SK-N-SH treated with all-trans-retinoic acid at 6 μM for 48 hours (cell line): ENCODE data around the gene STK4.

Experiments
- ATAC-seq: fragments of 200-7000 bp; cut with Tn5 transposase; 3 replicates; pipeline ENCODE4 v1.9.1; 2020; ENCODE audit warnings: mild to moderate bottlenecking, moderate library complexity
- ARNTL ChIP-seq: fragments of 450-650 bp; formaldehyde crosslinking; IDR thresholded peaks from 2 replicates; pipeline ENCODE4 v1.5.0; 2020; ENCODE audit warnings: low read depth, mild to moderate bottlenecking, moderate library complexity, borderline replicate concordance
- BACH2 ChIP-seq: fragments of 250-450 bp; sonication (Bioruptor Pico); IDR thresholded peaks from 2 replicates; pipeline ENCODE4 v1.9.0; 2021; ENCODE audit warnings: mild to moderate bottlenecking, borderline replicate concordance
- CREB5 ChIP-seq: fragments of 250-450 bp; sonication (Bioruptor Pico); IDR thresholded peaks from 2 replicates; pipeline ENCODE4 v1.5.1; 2020; ENCODE audit warnings: low read depth, mild to moderate bottlenecking, moderate library complexity
- CSDC2 ChIP-seq: fragments of 250-450 bp; sonication (Bioruptor Pico); IDR thresholded peaks from 2 replicates; pipeline ENCODE4 v1.5.0; 2020; ENCODE audit warnings: mild to moderate bottlenecking, moderate library complexity
- ESRRG ChIP-seq: fragments of 250-450 bp; sonication (Bioruptor Pico); IDR thresholded peaks from 2 replicates; pipeline ENCODE4 v1.6.1; 2021; ENCODE audit warnings: mild to moderate bottlenecking
- GLIS3 ChIP-seq: fragments of 250-450 bp; sonication (Bioruptor Pico); IDR thresholded peaks from 2 replicates; pipeline ENCODE4 v1.5.0; 2020; ENCODE audit warnings: mild to moderate bottlenecking, moderate library complexity
- ISL1 ChIP-seq: fragments of 250-450 bp; sonication (Bioruptor Pico); IDR thresholded peaks from 2 replicates; pipeline ENCODE4 v2.1.2; 2022; ENCODE audit warnings: mild to moderate bottlenecking, moderate library complexity
- OSR1 ChIP-seq: fragments of 250-450 bp; sonication (Bioruptor Pico); IDR thresholded peaks from 2 replicates; pipeline ENCODE4 v1.8.0; 2022; ENCODE audit warnings: moderate library complexity, mild to moderate bottlenecking, inconsistent platforms
- PATZ1 ChIP-seq: fragments of 250-450 bp; sonication (Bioruptor Pico); IDR thresholded peaks from 2 replicates; pipeline ENCODE4 v1.8.0; 2020; ENCODE audit warnings: mild to moderate bottlenecking, moderate library complexity, borderline replicate concordance
- PPARA ChIP-seq: fragments of 250-450 bp; sonication (Bioruptor Pico); IDR thresholded peaks from 2 replicates; pipeline ENCODE4 v1.5.0; 2020; ENCODE audit warnings: mild to moderate bottlenecking, borderline replicate concordance
- RARB ChIP-seq: fragments of 250-450 bp; sonication (Bioruptor Pico); IDR thresholded peaks from 2 replicates; pipeline ENCODE4 v1.8.0; 2021; ENCODE audit warnings: mild to moderate bottlenecking, moderate library complexity
- SNAI2 ChIP-seq: fragments of 250-450 bp; sonication (Bioruptor Pico); IDR thresholded peaks from 2 replicates; pipeline ENCODE4 v1.5.0; 2020; ENCODE audit warnings: mild to moderate bottlenecking, moderate library complexity
- TCF4 ChIP-seq: fragments of 250-450 bp; sonication (Bioruptor Pico); IDR thresholded peaks from 2 replicates; pipeline ENCODE4 v1.8.0; 2021; ENCODE audit warnings: mild to moderate bottlenecking, moderate library complexity, borderline replicate concordance
- TOX ChIP-seq: fragments of 250-450 bp; sonication (Bioruptor Pico); IDR thresholded peaks from 2 replicates; pipeline ENCODE4 v1.8.0; 2021; ENCODE audit warnings: mild to moderate bottlenecking, moderate library complexity, borderline replicate concordance
- TSHZ2 ChIP-seq: fragments of 250-450 bp; sonication (Bioruptor Pico); IDR thresholded peaks from 2 replicates; pipeline ENCODE4 v1.5.0; 2020; ENCODE audit warnings: mild to moderate bottlenecking, moderate library complexity
- ZC3H10 ChIP-seq: fragments of 250-450 bp; sonication (Bioruptor Pico); IDR thresholded peaks from 2 replicates; pipeline ENCODE4 v1.5.1; 2021; ENCODE audit warnings: mild to moderate bottlenecking, moderate library complexity
- ZFP3 ChIP-seq: fragments of 250-450 bp; sonication (Bioruptor Pico); IDR thresholded peaks from 2 replicates; pipeline ENCODE4 v1.5.0; 2020; ENCODE audit warnings: mild to moderate bottlenecking, moderate library complexity
- ZFP30 ChIP-seq: fragments of 450-650 bp; formaldehyde crosslinking; IDR thresholded peaks from 2 replicates; pipeline ENCODE4 v1.5.0; 2022; ENCODE audit warnings: mild to moderate bottlenecking, moderate library complexity
- ZNF70 ChIP-seq: fragments of 450-650 bp; formaldehyde crosslinking; IDR thresholded peaks from 2 replicates; pipeline ENCODE4 v1.5.0; 2020; ENCODE audit warnings: mild to moderate bottlenecking, moderate library complexity
- ZNF8 ChIP-seq: fragments of 450-650 bp; formaldehyde crosslinking; IDR thresholded peaks from 2 replicates; pipeline ENCODE4 v1.5.0; 2020; ENCODE audit warnings: mild to moderate bottlenecking, moderate library complexity
- TF ChIP-seq, protein P1 (sequence below): fragments of 250-450 bp; sonication (Bioruptor Pico); IDR thresholded peaks from 2 replicates; pipeline ENCODE4 v1.5.1; 2021; ENCODE audit warnings: mild to moderate bottlenecking, moderate library complexity

STK4 gene

GRCh38 chr20:44946271-44946852 lies 19.9 kb upstream of the STK4 start:
- no peak for ATAC-seq
- no peak for TF ChIP-seq CSDC2
- TF ChIP-seq GLIS3 = no peak
- TF ChIP-seq CREB5 (CRISPR knock-in tag) = no peak
- no peak for TF ChIP-seq PATZ1 (CRISPR knock-in tag)
- no peak for TF ChIP-seq ZNF8 (CRISPR knock-in tag)
- no peak for TF ChIP-seq ESRRG (CRISPR knock-in tag)
- TF ChIP-seq TCF4 (CRISPR knock-in tag) = no peak
- TF ChIP-seq ZFP30 (CRISPR knock-in tag) = no peak
- TF ChIP-seq RARB = no peak
- TF ChIP-seq ZNF70 = no peak
- no peak for TF ChIP-seq ZFP3 (CRISPR knock-in tag)
- no peak for TF ChIP-seq OSR1 (CRISPR knock-in tag)
- TF ChIP-seq TOX (CRISPR knock-in tag) = no peak
- TF ChIP-seq ISL1 (CRISPR knock-in tag) = no peak
- TF ChIP-seq ARNTL = no peak
- no peak for TF ChIP-seq TSHZ2 (CRISPR knock-in tag)
- TF ChIP-seq PPARA (CRISPR knock-in tag) = no peak
- TF ChIP-seq, protein P1, sequence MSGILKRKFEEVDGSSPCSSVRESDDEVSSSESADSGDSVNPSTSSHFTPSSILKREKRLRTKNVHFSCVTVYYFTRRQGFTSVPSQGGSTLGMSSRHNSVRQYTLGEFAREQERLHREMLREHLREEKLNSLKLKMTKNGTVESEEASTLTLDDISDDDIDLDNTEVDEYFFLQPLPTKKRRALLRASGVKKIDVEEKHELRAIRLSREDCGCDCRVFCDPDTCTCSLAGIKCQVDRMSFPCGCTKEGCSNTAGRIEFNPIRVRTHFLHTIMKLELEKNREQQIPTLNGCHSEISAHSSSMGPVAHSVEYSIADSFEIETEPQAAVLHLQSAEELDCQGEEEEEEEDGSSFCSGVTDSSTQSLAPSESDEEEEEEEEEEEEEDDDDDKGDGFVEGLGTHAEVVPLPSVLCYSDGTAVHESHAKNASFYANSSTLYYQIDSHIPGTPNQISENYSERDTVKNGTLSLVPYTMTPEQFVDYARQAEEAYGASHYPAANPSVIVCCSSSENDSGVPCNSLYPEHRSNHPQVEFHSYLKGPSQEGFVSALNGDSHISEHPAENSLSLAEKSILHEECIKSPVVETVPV (CRISPR knock-in tag) = no peak
- TF ChIP-seq, all 23 proteins: peak for 0

DNA sequence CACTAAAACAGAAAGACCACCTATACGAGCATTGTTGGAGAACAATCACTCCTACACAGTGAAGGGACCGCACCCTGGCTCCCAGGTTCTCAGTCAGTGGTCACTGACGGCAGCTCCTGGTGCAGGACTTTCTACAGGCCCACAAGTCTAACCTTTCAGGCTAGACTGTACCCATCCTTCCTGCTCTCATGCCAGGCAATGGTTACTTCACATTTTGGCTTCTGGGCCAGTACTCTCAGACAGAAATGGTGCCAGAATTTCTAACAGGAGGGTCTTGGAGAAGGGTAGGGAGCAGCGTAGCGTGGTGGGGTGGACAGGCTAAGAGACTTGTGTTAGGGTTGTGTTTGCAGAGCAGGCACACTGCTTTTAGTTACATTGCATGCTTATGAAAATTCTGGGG lies 18.2 kb upstream of the STK4 start:
- no peak for ATAC-seq
- no peak for TF ChIP-seq ZFP3 (CRISPR knock-in tag)
- TF ChIP-seq TCF4 (CRISPR knock-in tag) = no peak
- TF ChIP-seq SNAI2 (CRISPR knock-in tag) = no peak
- TF ChIP-seq OSR1 (CRISPR knock-in tag) = no peak
- TF ChIP-seq, all 23 proteins: peak for 0

DNA sequence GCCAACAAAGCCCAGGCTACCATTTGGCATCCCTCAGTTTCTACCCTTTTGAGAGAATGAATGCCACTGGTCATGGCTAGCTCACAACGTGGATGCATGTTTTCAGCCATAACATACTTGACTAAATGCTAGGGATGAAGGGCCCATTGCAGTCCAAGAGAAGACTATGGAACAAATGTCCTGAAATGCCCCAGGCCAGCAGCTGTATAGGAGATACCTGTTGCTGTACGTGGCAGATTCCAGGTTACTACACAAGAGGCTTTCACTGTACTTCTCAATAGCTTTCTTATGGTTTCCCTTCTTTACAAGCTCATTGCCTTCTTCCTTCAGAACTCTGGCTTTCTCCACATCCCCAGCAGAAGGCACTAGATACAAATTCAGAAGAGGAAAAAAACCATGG lies 17.8 kb upstream of the STK4 start:
- no peak for TF ChIP-seq ZNF70
- TF ChIP-seq, all 23 proteins: peak for 0
- ATAC-seq = no peak

GRCh38 chr20:44950368-44950767 lies 15.9 kb upstream of the STK4 start:
- ATAC-seq = no peak
- TF ChIP-seq CSDC2 = no peak
- TF ChIP-seq BACH2 (CRISPR knock-in tag) = no peak
- no peak for TF ChIP-seq OSR1 (CRISPR knock-in tag)
- TF ChIP-seq TCF4 (CRISPR knock-in tag) = no peak
- no peak for TF ChIP-seq ZC3H10 (CRISPR knock-in tag)
- TF ChIP-seq ZFP3 (CRISPR knock-in tag) = no peak
- TF ChIP-seq TOX (CRISPR knock-in tag) = no peak

DNA sequence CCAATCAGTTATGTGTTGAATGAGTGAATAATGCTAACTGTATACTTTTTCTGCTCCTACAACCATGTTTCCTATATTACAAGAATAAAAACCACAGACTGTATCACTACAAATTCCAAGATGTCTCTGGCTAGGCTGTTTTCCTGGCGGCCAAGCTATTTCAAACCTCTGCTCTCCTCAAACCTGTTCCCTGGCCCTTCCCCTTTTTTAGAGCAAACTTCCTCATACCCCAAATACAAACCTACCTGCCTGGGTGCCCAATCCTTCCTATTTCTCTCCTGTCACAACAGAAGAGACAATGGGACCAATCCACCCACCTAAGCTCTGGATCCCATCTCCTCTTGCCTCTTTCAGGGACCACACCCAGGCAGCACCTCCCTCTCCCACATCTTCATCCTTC lies 13.6 kb upstream of the STK4 start:
- ATAC-seq = no peak
- TF ChIP-seq CREB5 (CRISPR knock-in tag) = no peak
- TF ChIP-seq OSR1 (CRISPR knock-in tag) = no peak
- TF ChIP-seq ISL1 (CRISPR knock-in tag) = no peak
- TF ChIP-seq ZNF70 = no peak
- TF ChIP-seq ZNF8 (CRISPR knock-in tag) = no peak
- TF ChIP-seq, protein P1 (CRISPR knock-in tag) = no peak
